Stromal cell of bone marrow (primary cell): Measurements from ENCODE around the gene GRK7.
"Not testable (repeated sequence)": the region's sequence is repeated elsewhere in the genome, so short reads cannot be mapped to it uniquely, and the experiment has no call there.

Experiments
- DNase-seq: peaks from one replicate; pipeline ENCODE4 v3.0.0-alpha.2; 2012; ENCODE audit warnings: low read depth

The GRK7 gene

DNA sequence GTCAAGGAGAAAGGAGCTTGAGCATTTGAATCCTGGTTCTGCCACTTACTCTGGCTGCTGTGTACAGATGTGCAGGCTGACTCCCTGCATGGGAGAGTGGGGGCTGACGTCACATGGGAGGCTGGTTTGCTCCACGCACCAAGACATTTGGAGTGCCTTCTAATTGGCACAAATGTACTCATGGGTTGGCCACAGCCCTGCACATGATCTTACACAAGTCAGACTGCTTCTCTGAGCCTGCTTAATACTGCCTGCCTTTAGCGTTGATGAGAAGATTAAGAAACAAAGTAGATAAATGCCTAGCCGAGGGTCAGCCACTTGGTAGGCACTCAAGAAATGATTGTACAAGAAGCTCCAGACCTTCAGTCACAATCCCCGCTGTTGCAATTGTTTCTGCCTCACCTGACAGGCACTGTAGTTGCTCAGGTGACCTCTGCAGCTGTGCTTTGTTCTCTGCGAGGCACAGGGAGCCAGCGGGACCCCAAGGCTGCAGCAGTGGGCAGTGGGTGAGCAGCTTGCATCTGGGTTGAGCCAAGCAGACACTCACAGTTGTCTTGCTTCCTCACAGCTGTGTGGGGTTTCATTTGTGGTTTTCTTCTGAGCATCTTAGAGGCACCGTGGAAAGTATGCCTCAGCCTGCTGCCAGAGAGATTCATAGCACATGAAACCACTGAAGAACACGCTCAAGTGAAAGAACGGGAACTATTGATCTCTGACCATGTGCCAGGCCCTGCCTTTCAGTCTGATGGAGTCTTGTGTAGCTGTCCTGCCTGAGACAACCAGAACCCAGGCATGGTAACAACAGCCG, 33.1 kb downstream of the GRK7 start:
- DNase-seq = no peak

DNA sequence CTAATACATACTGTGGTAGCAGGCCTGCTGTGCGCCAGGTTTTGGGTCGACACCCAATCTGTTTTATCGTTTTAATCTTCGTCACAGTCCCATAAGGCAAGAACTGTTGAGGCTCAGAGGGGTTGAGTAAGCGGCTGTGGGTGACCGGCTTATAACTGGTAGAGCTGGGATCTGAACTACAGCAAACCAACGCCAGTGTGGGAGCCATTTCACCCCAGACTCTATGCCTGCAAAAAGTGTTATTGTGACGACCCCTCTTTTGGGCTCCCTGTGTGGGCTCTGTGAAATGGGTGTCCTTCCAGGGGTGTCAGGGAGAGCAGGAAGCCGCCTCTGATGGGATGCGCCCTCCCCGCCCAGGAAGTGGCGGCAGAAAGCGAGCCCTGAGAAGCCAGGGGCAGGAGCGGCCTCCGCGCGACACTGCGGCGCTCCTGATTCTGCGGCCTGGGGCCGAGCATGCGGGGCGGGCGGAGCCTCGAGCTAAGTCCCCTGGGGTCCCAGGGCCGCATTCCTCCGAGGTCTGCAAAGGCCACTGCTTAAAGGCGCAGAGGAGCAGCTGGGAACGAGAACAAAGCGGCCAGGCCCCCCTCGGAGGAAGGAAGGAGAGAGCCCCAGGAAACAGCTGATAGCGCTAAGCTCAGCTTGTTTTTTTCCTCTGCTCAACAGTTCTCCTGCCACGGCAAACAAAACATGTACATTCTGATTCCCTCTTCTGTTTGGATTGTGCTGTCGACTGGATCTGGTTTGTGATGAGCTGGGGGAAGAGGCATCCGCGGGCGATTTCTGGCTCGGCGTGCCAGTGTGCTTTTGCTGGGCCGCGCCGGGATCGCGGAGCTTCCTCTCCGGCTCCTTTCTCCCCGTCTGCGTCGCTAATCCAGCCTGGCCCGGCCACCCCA, 33.9 kb downstream of the GRK7 start:
- DNase-seq = no peak

DNA sequence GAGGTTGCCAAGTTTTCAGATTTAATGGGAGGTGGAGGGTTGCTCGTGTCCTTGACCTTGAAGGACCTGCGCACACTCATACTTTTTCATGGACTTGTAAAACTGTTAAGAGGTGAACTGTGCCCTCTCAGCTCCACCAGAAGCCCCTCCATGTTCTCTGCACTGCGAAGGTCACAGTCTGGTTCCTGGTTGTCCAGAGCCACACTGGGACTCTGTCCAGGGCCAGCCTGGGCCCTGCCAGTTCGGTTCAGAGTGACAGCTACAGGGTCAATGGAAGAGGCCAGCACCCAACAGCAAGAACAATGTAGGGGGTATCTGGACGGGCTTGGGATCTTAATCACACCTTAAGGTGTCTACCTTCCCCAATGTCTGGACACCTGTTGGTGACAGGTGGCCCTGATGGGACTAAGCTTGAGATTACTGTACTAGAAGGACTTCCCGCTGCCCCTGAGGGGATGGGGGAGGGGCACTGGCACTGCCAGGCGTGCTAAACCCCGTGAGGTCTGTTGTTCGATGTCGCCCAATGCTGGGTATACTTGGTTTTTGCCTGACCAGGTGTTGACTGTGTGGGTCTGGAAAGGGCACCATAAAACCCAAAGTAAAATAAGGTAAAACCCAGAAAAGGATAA, 34.7 kb downstream of the GRK7 start:
- no peak for DNase-seq

DNA sequence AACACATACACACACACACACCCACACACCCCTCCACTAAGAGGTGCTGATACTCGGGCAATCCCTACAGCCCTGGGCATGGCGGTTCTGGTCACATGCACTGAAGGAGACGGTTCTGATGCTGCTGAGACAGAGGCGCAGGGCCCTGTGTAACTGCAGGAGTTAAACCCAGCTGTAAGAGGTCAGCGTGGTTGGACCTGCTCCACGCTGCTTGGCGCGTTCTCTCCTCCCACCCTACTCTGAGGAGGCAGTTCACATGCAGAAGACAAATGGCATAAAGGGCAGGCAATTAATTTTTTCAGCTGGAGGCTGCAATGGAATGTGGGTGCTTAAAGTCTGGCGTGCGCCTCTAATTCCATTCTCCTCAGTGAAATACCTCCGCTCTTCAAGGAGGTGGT, 35.2 kb downstream of the GRK7 start:
- DNase-seq = no peak

DNA sequence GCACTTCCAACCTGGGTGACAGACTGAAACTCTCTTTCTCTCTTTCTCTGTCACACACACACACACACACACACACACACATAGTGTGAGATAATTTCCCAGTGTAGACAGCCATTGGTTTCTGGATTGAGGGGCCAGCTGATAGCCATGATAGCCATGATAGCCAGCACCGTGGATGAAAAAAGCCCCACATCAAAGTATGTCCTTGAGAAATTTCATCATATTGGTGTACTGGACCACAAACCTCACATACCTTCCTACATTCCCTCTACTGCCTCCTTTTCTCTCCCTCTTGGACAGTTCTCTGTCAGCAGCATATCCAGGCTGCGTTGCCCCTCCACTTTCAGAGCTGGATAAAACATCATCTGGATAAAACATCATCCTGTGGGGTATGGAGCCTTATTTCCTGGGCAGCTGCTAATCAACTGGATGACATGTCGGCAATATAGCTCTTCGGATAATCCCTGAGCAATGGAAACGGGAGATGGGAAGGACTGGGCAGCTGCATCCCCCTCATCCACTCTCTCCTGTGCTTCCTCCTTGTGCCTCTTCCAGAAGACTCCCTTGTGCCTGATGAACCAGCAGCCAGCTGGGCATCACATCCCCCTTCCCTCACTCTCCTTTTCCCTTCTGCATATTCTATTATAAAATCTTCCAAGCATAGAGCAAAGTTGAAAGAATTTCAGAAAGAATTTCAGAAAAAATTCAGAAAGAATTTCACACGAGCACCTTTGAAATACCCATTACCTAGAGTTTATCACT, 39.3 kb downstream of the GRK7 start:
- no peak for DNase-seq

DNA sequence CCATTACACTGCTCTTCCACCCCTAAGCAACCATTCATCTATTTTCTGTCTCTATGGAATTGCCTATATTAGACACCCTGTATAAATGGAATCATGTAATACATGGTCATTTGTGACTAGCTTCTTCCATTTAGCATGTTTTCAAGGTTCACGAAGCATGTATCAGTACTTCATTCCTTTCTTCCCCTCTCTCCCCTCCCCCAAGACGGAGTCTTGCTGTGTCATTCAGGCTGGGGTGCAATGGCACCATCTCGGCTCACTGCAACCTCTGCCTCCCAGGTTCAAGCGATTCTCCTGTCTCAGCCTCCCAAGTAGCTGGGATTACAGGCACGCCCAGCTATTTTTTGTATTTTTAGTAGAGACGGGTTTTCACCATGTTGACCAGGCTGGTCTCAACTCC, 40.3 kb downstream of the GRK7 start:
- not testable (repeated sequence) for DNase-seq

DNA sequence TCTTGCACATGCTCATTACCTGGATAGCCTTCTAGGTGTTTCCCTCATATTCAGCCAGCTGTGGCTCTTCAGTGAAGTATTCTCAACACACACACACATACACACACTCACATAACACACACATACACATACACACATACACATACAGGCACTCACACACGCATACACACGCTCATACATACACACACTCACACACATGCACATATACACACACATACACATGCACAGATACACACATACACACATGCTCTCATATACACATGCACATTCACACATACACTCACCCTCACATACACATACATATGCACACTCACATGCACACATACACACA, 41.2 kb downstream of the GRK7 start:
- DNase-seq = no peak

DNA sequence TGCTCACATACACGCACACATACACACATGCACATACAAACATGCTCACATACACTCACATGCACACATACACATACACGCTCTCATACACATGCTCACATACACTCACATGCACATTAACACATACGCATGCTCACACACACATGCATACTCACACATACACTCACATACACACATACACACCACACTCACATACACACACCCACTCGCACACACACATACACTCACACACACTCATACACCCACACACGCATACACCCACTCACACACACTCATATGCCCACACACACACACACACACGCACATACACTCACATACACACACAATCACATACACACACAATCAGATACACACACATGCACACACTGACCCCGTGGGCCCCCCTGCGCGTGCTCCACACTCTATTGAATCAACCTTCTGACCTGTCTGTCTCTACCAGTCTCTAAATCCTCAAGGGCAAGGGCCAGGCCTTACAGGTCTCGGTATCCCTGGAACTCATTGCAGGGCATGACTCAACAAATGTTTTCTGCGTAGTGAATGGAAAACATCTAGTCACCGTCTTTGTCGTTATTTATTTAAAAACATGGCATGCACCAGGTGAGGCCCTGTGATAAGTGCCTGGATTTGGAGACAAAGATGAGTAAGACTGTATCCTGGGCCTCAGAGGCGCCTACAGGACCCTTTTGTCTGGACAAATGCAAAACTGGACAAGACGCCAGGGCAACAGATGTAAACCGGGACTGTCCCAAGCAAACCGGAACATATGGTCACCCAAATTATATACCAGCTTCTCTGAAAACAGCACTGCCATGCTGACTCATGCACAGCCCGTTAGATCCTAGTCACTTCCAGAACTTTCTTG, 41.8 kb downstream of the GRK7 start:
- no peak for DNase-seq

DNA sequence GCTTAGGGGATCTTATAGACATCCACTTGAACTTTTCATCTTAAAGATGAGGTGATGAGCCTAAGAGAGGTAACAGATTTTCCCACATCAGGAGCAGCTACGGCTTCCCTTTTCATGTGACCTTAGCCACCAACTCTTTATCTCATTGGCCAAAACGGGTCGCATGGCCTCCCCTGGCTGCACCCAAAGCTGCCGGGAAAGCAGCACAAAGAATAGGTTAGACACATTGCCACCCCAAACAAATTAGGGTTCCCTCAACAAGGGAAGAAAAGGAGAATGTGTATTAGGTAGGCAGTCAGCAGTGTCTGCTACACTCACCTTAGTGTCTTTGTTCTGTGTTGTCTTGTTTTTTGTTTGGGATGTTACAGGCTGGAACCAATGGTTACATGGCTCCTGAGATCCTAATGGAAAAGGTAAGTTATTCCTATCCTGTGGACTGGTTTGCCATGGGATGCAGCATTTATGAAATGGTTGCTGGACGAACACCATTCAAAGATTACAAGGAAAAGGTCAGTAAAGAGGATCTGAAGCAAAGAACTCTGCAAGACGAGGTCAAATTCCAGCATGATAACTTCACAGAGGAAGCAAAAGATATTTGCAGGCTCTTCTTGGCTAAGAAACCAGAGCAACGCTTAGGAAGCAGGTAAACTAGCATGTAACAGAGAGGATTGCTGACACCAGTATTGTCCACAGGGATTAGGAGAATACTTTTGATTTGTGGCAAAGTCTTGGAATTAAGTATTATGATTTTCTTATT, 44.2 kb downstream of the GRK7 start:
- no peak for DNase-seq

DNA sequence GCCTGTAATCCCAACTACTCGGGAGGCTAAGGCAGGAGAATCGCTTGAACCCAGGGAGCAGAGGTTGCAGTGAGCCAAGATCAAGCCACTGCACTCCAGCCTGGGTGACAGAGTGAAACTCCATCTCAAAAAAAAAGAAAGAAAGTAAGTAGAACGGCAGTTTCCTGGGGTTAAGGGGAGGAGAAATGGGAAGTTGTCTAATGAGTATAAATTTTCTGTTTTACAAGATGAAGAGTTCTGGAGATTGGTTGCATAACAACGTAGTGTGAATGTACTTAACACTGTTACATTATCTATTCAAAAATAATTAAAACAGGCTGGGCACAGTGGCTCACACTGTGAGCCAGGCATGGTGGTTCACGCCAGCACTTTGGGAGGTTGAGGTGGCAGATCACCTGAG, 45.4 kb downstream of the GRK7 start:
- DNase-seq = no peak

DNA sequence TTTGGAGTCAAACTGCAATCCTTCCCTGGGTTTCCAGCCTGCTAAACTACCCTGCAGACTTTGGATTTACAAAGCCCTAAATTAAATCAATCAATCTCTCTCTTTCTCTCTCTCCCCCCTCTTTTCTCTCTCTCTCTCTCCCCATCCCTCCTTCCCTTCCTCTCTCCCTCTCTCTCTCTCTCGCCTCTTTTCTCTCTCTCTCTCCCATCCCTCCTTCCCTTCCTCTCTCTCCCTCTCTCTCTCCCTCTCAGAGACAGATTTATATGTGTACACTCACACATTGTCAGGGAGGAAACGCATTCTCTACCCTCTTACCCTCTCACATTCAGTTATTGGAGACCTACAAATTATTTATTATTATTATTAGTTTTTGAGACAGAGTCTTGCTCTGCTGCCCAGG, 47.0 kb downstream of the GRK7 start:
- no peak for DNase-seq

DNA sequence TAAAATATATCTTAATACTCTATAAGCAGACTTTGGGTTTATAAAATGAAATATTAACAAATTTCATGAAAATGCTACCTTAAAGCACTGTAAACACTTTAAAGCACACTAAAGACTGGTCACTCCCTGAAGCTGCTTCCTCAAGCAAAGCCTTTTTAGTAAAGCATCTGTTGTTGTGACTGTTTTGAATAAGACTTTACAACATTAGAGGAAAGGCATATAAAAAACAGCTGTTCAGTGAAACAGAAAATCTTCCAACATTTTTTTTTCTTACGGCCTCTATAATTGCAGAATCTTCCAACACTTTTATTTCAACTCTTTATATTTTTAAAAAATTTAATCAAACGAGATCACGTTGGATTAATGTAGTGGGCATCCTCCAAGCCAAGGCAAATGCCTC, 48.1 kb downstream of the GRK7 start:
- no peak for DNase-seq

DNA sequence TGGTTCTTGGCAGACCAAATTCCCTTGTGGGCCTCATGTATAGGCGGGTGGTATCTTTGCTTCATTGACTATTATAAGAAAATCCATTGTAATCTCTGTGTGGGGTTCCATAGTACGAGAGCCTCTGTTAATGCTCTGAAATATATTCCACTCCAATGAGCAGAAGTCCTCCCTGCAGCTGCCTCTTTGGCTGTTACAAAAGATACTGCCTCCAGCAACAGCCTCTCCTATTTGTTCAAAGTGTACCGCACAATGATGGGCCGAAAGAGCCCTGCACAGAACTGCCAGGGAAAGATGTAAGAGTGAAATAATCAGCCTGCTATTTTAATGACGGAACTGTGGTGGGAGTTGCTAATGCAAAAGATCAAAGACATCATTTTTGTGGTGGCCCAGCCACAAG, 48.9 kb downstream of the GRK7 start:
- DNase-seq = no peak

DNA sequence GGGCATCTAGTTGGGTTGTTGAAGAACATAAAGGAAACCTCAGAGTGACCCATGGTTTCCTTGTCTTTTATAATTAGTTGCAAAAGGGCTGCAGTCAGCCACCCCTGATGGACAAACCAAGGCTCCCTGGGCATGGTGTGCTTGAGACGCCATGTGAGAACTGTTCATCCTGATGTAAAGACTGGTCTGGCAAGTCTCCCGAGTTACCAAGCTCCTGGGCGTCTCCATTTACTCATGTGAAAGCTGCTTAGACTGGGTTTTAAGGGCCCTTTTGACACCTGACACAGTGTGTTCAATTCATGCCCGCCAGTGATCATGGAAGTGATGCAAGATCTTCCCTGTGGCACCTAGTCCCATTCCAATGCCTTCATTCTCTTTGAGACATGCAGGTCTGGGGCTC, 49.4 kb downstream of the GRK7 start:
- no peak for DNase-seq
